GM12875 (cell line): Measurements from ENCODE around the gene PIRT.
"Not testable (repeated sequence)": the region's sequence is repeated elsewhere in the genome, so short reads cannot be mapped to it uniquely, and the experiment has no call there.

Experiments
- H3K4me3 ChIP-seq: one replicate; pipeline ENCODE4 v1.5.1; 2011; ENCODE audit warnings: low read depth, low read length, control low read depth
- TF ChIP-seq, protein P1 (sequence below): IDR thresholded peaks from 2 replicates; pipeline ENCODE4 v1.5.1; 2011; ENCODE audit warnings: low read depth, mild to moderate bottlenecking, control low read depth, inconsistent platforms, low read length, moderate library complexity, borderline replicate concordance; ENCODE audit not compliant: insufficient read depth

PIRT gene

DNA sequence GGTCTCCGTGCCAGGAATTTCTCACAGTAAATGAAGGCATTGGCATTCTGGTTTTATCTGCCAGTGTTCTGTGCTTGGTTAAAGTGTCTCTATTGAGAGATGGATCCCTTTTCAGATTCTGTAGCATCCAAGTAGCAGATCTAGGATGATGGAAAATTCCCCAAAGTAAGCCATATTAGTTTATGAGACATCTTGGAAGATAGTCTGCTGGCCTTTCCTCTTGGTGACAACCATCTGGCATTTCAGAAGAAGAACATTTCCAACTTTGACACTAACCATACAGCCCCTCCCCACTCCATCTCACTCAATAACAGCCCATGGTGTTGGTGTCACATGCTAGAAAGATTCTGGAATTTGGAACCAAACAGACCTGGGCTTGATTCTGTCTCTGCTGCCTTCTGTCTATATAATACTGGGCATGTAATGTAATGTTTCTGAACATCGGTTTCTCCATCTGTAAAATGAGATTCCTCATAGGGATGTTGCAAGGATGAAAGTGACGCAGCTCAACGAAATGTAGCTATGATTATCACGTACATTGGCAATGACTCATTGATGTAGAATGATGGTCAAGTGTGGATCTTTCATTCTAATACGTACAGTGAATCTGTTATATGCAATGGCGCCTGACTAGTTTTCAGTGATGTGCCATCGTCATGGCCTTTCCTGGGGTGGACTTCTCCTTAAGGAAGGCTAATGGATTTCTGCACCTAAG lies 32.6 kb upstream of the PIRT start:
- TF ChIP-seq, protein P1, sequence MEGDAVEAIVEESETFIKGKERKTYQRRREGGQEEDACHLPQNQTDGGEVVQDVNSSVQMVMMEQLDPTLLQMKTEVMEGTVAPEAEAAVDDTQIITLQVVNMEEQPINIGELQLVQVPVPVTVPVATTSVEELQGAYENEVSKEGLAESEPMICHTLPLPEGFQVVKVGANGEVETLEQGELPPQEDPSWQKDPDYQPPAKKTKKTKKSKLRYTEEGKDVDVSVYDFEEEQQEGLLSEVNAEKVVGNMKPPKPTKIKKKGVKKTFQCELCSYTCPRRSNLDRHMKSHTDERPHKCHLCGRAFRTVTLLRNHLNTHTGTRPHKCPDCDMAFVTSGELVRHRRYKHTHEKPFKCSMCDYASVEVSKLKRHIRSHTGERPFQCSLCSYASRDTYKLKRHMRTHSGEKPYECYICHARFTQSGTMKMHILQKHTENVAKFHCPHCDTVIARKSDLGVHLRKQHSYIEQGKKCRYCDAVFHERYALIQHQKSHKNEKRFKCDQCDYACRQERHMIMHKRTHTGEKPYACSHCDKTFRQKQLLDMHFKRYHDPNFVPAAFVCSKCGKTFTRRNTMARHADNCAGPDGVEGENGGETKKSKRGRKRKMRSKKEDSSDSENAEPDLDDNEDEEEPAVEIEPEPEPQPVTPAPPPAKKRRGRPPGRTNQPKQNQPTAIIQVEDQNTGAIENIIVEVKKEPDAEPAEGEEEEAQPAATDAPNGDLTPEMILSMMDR: no peak
- H3K4me3 ChIP-seq: no peak overlapping the region

DNA sequence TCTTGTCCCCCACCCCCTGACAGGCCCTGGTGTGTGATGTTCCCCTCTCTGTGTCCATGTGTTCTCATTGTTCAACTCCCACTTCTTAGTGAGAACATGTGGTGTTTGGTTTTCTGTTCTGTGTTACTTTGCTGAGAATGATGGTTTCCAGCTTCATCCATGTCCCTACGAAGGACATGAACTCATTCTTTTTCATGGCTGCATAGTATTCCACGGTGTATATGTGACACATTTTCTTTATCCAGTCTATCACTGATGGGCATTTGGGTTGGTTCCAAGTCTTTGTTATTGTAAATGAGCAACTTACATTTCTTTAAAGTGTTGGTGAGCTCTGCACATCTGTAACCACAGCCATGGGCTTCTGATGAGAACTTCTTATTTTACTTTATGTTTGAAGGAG lies 30.9 kb upstream of the PIRT start:
- H3K4me3 ChIP-seq: not testable (repeated sequence)

DNA sequence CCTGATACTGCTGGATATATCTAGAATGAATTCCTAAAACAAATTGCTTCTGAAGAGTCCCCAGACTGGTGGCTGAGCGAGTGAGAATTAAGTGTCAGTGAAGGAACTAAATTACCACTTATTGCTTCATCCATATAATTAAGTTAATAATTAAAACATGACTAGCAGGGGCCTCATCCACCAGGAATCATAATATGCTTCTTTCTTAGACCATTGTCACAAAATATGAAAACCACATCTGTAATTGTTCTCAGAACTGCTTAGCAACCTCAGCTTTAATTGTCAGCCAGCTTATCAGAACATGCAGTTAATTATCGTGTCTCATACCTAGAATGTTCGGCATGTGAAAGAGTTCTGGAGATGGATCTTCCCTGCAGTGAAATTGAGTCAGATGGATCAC lies 21.2 kb upstream of the PIRT start:
- H3K4me3 ChIP-seq: no peak overlapping the region
- TF ChIP-seq, protein P1: no peak

DNA sequence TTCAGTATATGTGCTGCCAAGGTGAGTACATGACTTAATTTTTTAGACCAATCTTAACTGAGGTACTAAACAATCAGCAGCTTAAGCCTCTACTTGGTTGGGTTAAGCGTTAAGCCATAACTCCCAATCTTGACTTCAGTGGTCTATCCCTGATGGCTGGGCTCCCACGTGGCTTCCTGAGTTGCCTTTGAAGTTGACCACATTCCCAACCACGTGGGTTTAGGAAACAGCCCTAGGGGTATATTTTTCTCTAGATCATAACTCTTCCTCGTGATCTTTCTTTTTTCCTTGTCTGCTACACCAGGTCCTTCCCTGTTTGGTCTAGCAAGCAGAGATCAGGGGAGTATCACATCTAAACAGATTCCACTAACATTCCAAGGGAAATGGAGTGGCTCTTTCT lies 20.1 kb upstream of the PIRT start:
- no peak overlapping the region for H3K4me3 ChIP-seq

DNA sequence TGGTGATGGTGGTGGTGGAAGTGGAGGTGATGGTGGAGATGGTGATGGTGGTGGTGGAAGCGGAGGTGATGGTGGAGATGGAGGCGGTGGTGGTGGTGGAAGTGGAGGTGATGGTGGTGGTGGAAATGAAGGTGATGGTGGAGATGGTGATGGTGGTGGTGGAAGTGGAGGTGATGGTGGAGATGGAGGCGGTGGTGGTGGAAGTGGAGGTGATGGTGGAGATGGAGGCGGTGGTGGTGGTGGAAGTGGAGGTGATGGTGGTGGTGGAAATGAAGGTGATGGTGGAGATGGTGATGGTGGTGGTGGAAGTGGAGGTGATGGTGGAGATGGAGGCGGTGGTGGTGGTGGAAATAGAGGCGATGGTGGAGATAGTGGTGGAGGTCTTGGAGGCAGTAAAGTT lies 8.7 kb upstream of the PIRT start:
- not testable (repeated sequence) for H3K4me3 ChIP-seq

More for the DNA sequence above, 20.1 kb upstream of the PIRT start:
- TF ChIP-seq, protein P1: no peak

DNA sequence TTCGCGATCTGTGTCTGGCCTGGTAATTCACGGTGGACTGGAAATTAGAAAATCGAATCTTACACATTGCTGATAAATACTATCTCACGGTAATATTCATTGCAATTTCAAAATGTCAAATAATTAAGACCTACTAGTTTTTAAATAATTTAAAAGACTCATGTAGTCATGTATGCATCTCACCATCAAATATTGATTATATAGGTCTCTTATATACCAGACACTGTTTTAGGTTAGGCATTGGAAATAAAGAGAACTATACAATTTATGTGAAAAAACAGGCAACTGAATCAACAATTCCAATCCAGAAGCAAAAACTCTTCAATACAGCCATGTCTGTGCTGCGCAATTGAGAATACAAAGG lies 7.5 kb upstream of the PIRT start:
- TF ChIP-seq, protein P1: no peak
- H3K4me3 ChIP-seq: no peak overlapping the region

DNA sequence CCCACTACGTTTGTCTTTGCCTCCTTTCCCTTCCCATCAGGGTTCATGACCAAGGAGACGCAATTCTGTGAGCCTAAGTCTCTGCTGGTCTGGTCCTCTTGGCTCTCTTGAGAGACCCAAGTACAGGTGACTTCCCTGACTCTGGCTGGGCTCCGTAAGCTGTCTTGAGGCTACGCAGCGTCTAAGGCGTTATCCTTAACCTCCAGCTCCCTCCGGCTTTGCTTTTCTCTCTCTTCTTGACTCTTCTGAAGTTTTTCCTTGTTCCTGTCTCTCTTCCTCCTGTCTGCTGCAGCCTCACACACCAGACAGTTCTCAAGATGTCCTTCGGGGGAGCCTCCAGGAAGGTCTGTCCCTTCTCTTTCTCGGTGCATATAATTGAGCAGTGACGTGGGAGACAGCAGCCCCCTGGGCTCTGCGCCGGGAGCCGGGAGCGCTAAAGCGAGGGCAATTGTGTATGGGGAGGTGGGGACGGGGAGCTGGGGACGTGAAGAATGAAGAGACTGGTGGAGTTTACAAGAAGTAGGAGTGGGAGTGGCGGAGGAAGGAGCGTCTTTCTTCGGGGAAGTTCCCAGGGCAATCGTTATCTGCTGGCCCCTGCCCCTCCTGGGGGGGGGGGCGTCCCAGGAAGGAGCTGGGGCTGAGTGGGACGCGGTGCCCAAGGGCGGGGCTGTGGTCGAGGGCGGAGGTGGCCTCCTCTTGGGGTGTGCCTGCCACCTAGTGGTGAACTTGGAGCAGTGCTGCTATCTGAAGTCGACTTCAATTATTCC lies 6.9 kb upstream of the PIRT start:
- H3K4me3 ChIP-seq: no peak overlapping the region
- TF ChIP-seq, protein P1: peak; percentile 86

DNA sequence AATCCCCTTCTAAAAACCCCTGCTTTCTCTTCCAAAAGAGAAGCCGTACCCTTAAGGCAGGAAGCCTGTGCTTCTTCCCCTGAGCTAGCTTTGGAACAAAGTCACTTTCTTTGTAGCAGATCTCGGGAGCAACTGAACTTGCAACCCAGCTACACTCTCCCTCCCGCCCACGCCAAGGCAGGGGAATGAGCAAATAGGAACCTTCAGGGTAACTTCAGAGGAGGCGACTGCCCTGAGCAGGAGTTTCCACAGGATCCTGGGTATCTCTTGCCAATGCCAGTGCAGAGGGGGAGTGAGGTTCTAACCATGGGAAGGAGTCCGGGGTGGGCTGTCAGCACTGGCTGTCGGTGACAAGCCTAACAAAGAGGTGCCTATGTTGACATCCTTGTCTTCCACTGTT lies 5.9 kb upstream of the PIRT start:
- H3K4me3 ChIP-seq: no peak overlapping the region
- TF ChIP-seq, protein P1: no peak
